Measurements from ENCODE around the gene SLC25A39. TPM values are rescaled to one million over a fixed set of nuclear protein-coding genes. Genes with fewer than 3 reads are reported as not detected.

Gene SLC25A39
- total RNA-seq, 1 donor from 2014 or later, result 76.8 TPM

DNA sequence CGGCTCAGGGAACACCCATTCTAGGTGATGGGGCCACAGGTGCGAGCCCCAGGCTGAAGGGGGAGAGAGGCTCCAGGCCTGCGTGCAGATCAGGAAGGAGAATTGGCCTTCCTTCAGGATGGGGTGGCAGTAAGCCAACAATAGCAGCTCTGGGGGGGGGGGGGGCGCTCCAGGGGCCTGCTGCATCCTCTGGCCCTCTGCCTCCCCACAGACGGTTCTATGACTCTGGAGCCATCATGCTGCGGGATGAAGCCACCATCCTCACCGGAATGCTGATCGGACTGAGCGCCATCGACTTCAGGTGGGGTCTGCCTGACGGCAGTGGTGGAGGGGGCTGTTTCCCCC is 10.1 kb downstream of the SLC25A39 start:
- H3K27ac ChIP-seq, result no peak overlapping the region
- no peak for DNase-seq
- H3K4me3 ChIP-seq, result no peak overlapping the region
- peaks cover 3% of the 10 kb centered on the region for H3K36me3 ChIP-seq
- no peak for ATAC-seq
- H3K4me1 ChIP-seq, result no peaks in the 10 kb centered on the region
- H3K9me3 ChIP-seq, result no peaks in the 10 kb centered on the region
- intact Hi-C loops (cut with DNase I), result no loop called here
- peaks cover 41% of the 10 kb centered on the region for H3K27me3 ChIP-seq
- no peak for TF ChIP-seq CTCF (IDR thresholded peaks at IDR 0.05)

GRCh38 chr17:44314031-44314430 is 10.6 kb downstream of the SLC25A39 start:
- intact Hi-C loops (cut with DNase I), result no loop called here
- Histone ChIP-seq H3K27ac (no peak overlapping the region), H3K36me3 (no peaks in the 10 kb centered on the region), H3K4me1 (peaks cover 2% of the 10 kb centered on the region), H3K27me3 (peaks cover 41% of the 10 kb centered on the region), H3K4me3 (no peak overlapping the region), H3K9me3 (no peaks in the 10 kb centered on the region)
- no peak for ATAC-seq
- no peak for DNase-seq
- TF ChIP-seq CTCF (IDR thresholded peaks at IDR 0.05), result no peak

DNA sequence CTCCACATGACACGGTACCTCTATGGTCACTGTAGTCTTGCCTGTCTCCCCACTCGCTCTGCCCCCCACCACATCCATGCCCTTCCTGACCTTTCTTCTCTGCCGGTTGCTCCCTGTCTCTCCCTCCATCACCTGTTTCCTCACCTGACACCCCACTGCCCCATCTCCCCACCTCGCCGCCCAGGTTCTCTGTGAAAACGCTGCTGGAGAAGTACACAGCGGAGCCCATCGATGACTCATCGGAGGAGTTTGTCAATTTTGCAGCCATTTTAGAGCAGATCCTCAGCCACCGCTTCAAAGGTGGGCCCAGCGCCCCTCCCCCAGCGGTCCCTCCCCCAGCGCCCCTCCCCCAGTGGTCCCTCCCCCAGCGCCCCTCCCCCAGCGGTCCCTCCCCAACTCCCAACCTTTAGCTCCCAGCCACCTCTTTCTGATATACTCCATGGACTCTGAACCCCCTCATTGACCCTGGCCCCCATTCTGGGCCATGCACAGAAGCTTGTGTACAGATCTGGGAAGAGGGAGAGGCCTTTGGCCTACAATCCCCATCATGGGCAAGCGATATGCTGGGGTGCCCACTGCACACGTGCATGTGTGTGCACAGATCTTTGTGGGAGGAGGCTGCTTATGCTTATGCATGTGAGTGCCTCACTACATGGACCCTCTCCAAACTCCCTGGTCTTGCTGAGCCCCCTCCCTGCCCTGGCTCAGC is 12.1 kb downstream of the SLC25A39 start:
- peaks cover 14% of the 10 kb centered on the region for H3K4me1 ChIP-seq
- intact Hi-C loops (cut with DNase I), result no loop called here
- TF ChIP-seq CTCF (IDR thresholded peaks at IDR 0.05), result no peak
- DNase-seq (no peak), ATAC-seq (no peak)
- no peak overlapping the region for H3K4me3 ChIP-seq
- no peaks in the 10 kb centered on the region for H3K9me3 ChIP-seq
- H3K36me3 ChIP-seq, result no peaks in the 10 kb centered on the region
- H3K27me3 ChIP-seq, result peaks cover 36% of the 10 kb centered on the region
- H3K27ac ChIP-seq, result no peak overlapping the region

GRCh38 chr17:44311562-44312181 is 13.0 kb downstream of the SLC25A39 start:
- ATAC-seq (no peak), DNase-seq (no peak)
- TF ChIP-seq CTCF (IDR thresholded peaks at IDR 0.05), result no peak
- Histone ChIP-seq H3K27ac (no peak overlapping the region), H3K36me3 (no peaks in the 10 kb centered on the region), H3K27me3 (peaks cover 27% of the 10 kb centered on the region), H3K4me1 (peaks cover 19% of the 10 kb centered on the region), H3K4me3 (no peak overlapping the region), H3K9me3 (no peaks in the 10 kb centered on the region)
- intact Hi-C loops (cut with DNase I), result no loop called here

DNA sequence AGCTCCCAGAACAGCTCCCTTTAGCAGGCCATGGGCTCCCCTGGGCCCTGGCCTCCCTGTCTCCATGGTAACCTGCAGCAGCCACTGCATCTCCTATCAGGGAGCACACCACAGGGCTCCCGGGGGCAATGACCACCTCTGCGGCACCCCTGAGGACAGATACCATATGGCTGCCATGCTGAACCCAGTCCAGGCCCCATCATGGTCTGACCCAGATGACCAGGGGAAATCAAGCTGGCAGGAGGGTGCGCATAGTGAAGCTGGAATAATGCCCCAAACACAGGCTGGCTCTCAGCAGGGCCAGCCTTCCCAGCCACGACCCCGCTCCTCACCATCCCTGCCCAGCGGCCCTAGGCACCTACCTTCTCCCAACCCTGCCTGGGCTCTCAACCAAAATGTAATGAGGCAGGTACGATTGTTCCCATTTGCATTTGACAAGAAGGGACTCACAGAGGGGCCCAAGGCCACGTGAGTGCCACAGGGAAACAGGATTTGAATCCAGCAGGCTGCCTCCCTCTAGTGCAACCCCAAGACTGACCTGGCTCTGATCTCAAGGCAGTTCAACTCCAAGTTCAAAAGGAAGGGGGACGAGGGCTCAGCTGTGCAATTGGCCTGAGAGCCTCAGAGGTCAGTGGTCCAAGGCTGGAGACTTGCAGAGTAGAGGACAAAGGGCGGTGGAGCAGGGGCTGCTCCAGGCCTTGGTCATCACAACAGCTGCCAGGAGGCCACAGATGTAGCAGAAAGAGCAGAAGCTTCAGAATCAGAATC is 13.8 kb downstream of the SLC25A39 start:
- no peak for DNase-seq
- H3K9me3 ChIP-seq, result no peaks in the 10 kb centered on the region
- TF ChIP-seq CTCF (IDR thresholded peaks at IDR 0.05), result no peak
- intact Hi-C loops (cut with DNase I), result no loop called here
- no peak overlapping the region for H3K4me3 ChIP-seq
- no peaks in the 10 kb centered on the region for H3K36me3 ChIP-seq
- H3K27me3 ChIP-seq, result peaks cover 26% of the 10 kb centered on the region
- ATAC-seq, result no peak
- H3K4me1 ChIP-seq, result peaks cover 19% of the 10 kb centered on the region
- no peak overlapping the region for H3K27ac ChIP-seq

All from upper lobe of right lung (tissue), 1 donor.